ENCODE results near the gene NOX4. TPM values are rescaled to one million over a fixed set of nuclear protein-coding genes. Genes with fewer than 3 reads are reported as not detected.
"Not testable (repeated sequence)": the region's sequence is repeated elsewhere in the genome, so short reads cannot be mapped to it uniquely, and the experiment has no call there.

Gene NOX4
- total RNA-seq, 1 experiment from 2014 or later, result not detected

DNA sequence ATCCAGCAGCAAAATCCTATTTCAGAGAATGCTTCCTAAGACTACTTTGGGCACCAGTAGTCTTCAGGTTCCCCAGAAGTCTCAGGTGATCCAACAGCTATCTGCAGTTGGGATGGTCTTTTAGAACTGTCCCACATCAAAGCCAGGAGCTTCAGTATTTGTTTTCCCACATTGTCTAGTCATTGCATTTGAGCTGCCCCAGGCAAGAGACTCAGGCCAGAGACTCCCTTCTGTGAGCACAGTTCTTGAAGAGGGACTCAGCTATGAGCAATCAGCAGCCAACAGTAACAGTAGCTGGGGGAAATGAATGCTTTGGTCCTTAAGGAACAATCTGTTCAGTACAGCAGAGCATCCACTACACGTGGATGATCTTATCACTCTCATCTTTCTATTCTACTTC is 188.1 kb downstream of the NOX4 start:
- H3K4me1 Mint-ChIP-seq (ENCODE audit: insufficient read depth, unreplicated experiment); H3K27ac Mint-ChIP-seq (ENCODE audit: low read depth, unreplicated experiment); DNase-seq (ENCODE audit: unreplicated experiment); H3K9me3 Mint-ChIP-seq (ENCODE audit: unreplicated experiment); POLR2A ChIA-PET; H3K36me3 Mint-ChIP-seq (ENCODE audit: insufficient read depth, unreplicated experiment); BruUV-seq (replicated peaks); H3K4me3 Mint-ChIP-seq (ENCODE audit: unreplicated experiment); CTCF ChIA-PET; intact Hi-C loops (cut with micrococcal nuclease): not testable (repeated sequence)
- H3K27me3 Mint-ChIP-seq (ENCODE audit: insufficient read depth, unreplicated experiment), result peaks cover 68% of the 10 kb centered on the region

DNA sequence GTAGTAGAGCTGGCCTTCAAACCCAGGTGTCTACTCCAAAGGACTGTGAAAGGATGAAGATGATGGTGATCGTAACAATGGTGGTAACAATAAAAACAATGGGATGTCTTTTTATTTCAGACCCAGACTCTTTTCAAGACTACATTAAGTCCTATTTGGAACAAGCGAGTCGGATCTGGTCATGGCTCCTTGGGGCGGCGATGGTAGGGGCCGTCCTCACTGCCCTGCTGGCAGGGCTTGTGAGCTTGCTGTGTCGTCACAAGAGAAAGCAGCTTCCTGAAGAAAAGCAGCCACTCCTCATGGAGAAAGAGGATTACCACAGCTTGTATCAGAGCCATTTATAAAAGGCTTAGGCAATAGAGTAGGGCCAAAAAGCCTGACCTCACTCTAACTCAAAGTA is 196.2 kb downstream of the NOX4 start:
- H3K4me3 Mint-ChIP-seq (ENCODE audit: unreplicated experiment); CTCF ChIA-PET; DNase-seq (ENCODE audit: unreplicated experiment); POLR2A ChIA-PET; H3K36me3 Mint-ChIP-seq (ENCODE audit: insufficient read depth, unreplicated experiment); H3K4me1 Mint-ChIP-seq (ENCODE audit: insufficient read depth, unreplicated experiment); H3K27ac Mint-ChIP-seq (ENCODE audit: low read depth, unreplicated experiment); H3K9me3 Mint-ChIP-seq (ENCODE audit: unreplicated experiment); BruUV-seq (replicated peaks); intact Hi-C loops (cut with micrococcal nuclease): not testable (repeated sequence)
- peaks cover 65% of the 10 kb centered on the region for H3K27me3 Mint-ChIP-seq (ENCODE audit: insufficient read depth, unreplicated experiment)

DNA sequence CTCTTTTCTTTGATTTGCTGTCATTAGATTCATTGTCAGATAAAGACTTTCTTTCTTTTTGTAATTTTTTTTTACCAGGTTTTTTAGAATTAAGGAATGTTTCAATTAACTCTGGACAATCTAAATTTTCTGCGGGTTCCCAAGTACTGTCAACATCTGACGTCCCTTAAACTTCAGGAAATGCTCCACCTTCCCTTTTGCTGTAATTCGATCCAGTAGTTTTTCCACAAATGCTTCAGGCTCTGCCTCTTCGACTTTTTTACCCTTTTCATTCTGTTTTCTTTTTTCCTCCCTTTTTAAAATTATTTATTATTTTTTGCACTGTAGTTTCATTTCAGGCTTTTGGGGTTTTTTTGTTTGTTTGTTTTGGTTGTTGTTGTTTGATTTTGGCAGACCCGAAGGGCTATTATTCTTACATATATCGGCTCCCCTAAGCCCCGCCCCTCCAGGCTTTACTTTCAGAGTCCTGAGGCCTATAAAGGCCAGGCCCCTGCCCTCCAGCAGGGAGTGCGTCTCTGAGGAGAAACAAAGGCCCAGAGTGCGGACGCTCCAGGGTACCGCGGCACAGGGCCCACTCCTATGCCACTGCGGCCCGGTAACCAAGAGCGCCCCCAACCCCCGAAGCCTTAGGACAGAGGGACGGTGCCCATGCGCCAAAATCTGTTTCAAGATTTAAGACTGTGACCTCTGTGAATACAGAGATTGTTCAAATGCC is 197.1 kb downstream of the NOX4 start:
- intact Hi-C loops (cut with micrococcal nuclease), result no loop called here
- Mint-ChIP-seq H3K9me3 (ENCODE audit: unreplicated experiment) (no peaks in the 10 kb centered on the region), H3K27ac (ENCODE audit: low read depth, unreplicated experiment) (no peak overlapping the region), H3K4me1 (ENCODE audit: insufficient read depth, unreplicated experiment) (no peaks in the 10 kb centered on the region), H3K4me3 (ENCODE audit: unreplicated experiment) (no peak overlapping the region), H3K27me3 (ENCODE audit: insufficient read depth, unreplicated experiment) (peaks cover 74% of the 10 kb centered on the region), H3K36me3 (ENCODE audit: insufficient read depth, unreplicated experiment) (no peaks in the 10 kb centered on the region)
- CTCF ChIA-PET, result no interaction called here
- TF ChIP-seq, protein P1, sequence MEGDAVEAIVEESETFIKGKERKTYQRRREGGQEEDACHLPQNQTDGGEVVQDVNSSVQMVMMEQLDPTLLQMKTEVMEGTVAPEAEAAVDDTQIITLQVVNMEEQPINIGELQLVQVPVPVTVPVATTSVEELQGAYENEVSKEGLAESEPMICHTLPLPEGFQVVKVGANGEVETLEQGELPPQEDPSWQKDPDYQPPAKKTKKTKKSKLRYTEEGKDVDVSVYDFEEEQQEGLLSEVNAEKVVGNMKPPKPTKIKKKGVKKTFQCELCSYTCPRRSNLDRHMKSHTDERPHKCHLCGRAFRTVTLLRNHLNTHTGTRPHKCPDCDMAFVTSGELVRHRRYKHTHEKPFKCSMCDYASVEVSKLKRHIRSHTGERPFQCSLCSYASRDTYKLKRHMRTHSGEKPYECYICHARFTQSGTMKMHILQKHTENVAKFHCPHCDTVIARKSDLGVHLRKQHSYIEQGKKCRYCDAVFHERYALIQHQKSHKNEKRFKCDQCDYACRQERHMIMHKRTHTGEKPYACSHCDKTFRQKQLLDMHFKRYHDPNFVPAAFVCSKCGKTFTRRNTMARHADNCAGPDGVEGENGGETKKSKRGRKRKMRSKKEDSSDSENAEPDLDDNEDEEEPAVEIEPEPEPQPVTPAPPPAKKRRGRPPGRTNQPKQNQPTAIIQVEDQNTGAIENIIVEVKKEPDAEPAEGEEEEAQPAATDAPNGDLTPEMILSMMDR (IDR thresholded peaks at IDR 0.05; ENCODE audit: unreplicated experiment), result no peak
- BruUV-seq (replicated peaks), result no TSS peak
- POLR2A ChIA-PET, result no interaction called here
- no peak for DNase-seq (ENCODE audit: unreplicated experiment)

DNA sequence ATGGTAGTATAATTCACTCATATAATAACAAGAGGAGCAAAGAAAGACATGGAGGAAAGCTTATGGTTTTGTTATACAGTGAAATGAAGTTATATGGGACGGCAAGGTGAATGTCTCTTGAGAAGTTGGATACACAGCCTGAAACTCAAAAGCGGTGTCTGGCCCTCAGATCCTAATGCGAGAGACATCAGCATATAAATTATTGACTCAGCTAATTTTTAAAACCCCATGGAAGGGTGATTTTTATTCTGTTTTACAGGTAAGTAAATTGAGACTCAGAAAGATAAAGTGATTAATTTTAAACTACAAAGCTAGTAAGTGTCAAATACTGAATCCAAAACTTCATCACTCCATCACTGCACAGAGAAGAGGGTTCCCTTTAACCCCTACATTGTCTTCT is 203.2 kb downstream of the NOX4 start:
- H3K9me3 Mint-ChIP-seq (ENCODE audit: unreplicated experiment); H3K27ac Mint-ChIP-seq (ENCODE audit: low read depth, unreplicated experiment); POLR2A ChIA-PET; H3K36me3 Mint-ChIP-seq (ENCODE audit: insufficient read depth, unreplicated experiment); BruUV-seq (replicated peaks); DNase-seq (ENCODE audit: unreplicated experiment); H3K4me1 Mint-ChIP-seq (ENCODE audit: insufficient read depth, unreplicated experiment); intact Hi-C loops (cut with micrococcal nuclease); H3K4me3 Mint-ChIP-seq (ENCODE audit: unreplicated experiment): not testable (repeated sequence)
- H3K27me3 Mint-ChIP-seq (ENCODE audit: insufficient read depth, unreplicated experiment), result peaks cover 93% of the 10 kb centered on the region
- CTCF ChIA-PET, result interaction anchor here (0.6 kb wide), 1 partner anchor 197 kb away, joined by 3 read pairs; no protein-coding TSS in a partner anchor

DNA sequence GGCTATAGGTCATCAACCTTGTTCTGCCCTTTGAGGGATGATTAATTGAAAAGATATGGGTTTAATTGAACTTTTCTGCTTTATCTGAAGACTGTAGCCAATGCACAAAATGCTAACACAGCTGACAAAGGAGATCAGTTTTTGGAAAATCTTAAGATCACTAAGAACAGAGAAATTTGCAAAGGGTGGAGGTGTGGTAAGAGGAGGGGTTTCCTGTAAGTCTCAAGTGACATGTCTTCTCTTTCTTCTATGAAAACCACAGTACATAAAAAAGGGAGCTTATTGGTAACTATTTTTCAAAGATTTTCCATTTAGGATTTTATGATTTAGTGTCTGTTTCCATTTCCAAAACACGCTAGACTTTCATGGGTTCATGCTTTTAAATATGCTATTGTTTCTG is 204.6 kb downstream of the NOX4 start:
- peaks cover 93% of the 10 kb centered on the region for H3K27me3 Mint-ChIP-seq (ENCODE audit: insufficient read depth, unreplicated experiment)
- BruUV-seq (replicated peaks); CTCF ChIA-PET; H3K36me3 Mint-ChIP-seq (ENCODE audit: insufficient read depth, unreplicated experiment); H3K4me1 Mint-ChIP-seq (ENCODE audit: insufficient read depth, unreplicated experiment); H3K4me3 Mint-ChIP-seq (ENCODE audit: unreplicated experiment); H3K27ac Mint-ChIP-seq (ENCODE audit: low read depth, unreplicated experiment); H3K9me3 Mint-ChIP-seq (ENCODE audit: unreplicated experiment); intact Hi-C loops (cut with micrococcal nuclease); POLR2A ChIA-PET; DNase-seq (ENCODE audit: unreplicated experiment): not testable (repeated sequence)

DNA sequence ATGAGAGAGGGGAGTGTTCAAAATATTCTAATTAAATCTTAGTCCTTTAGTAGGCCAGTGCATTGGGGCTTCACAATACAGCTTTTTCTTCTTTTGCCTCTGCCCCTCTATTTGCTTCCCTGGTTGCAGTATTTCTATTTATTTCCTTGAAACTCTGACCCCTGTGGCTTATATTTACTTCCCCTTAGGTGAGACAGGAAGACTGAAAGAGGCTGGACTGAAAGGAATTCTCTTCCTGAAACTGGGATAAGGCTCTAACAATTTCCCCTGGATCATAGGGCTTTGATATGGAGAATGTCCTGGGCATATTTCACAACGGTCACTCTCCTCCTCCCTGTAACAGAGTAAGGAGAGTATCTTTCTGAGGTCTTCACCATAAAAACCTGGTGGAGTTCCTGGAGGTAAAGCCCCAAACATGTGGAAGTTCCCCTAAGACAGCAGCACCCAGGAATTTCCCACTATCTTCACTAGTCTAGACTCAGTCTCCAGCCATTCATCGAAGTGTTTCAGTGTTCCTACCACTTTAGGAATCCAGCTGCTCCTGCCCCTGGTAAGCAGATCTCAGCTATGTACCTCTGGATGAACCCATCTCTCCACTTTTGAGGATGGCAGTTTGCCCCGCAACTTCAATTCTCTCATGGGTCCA is 210.0 kb downstream of the NOX4 start:
- H3K9me3 Mint-ChIP-seq (ENCODE audit: unreplicated experiment); CTCF ChIA-PET; DNase-seq (ENCODE audit: unreplicated experiment); intact Hi-C loops (cut with micrococcal nuclease); H3K4me3 Mint-ChIP-seq (ENCODE audit: unreplicated experiment); BruUV-seq (replicated peaks); POLR2A ChIA-PET; H3K27ac Mint-ChIP-seq (ENCODE audit: low read depth, unreplicated experiment); H3K36me3 Mint-ChIP-seq (ENCODE audit: insufficient read depth, unreplicated experiment); H3K4me1 Mint-ChIP-seq (ENCODE audit: insufficient read depth, unreplicated experiment): not testable (repeated sequence)
- peaks cover 93% of the 10 kb centered on the region for H3K27me3 Mint-ChIP-seq (ENCODE audit: insufficient read depth, unreplicated experiment)

All from MCF 10A (cell line).